Skeletal muscle satellite cell (primary cell): ENCODE results near the gene ZBTB16.

ENCODE experiments used
- H3K27me3 ChIP-seq: 2 replicates; pipeline ENCODE4 v1.7.0; 2013; ENCODE audit warnings: low read length; ENCODE audit not compliant: control insufficient read depth, insufficient read depth
- H3K36me3 ChIP-seq: 2 replicates; pipeline ENCODE4 v1.7.0; 2013; ENCODE audit warnings: mild to moderate bottlenecking, control low read depth, low read length; ENCODE audit not compliant: insufficient read depth
- H3K4me1 ChIP-seq: 2 replicates; pipeline ENCODE4 v1.7.0; 2013; ENCODE audit warnings: low read length; ENCODE audit not compliant: control insufficient read depth, insufficient read depth
- H3K4me2 ChIP-seq: 2 replicates; pipeline ENCODE4 v1.7.0; 2013; ENCODE audit warnings: mild to moderate bottlenecking, low read length
- H3K4me3 ChIP-seq: 2 replicates; pipeline ENCODE4 v1.7.0; 2013; ENCODE audit warnings: low read length
- H3K9ac ChIP-seq: 2 replicates; pipeline ENCODE4 v1.7.0; 2013; ENCODE audit warnings: mild to moderate bottlenecking, low read depth, low read length, moderate library complexity
- H3K9me3 ChIP-seq: replicated peaks from 2 replicates; pipeline ENCODE4 v1.7.0; 2013; ENCODE audit warnings: mild to moderate bottlenecking, control low read depth, low read length

Gene ZBTB16

DNA sequence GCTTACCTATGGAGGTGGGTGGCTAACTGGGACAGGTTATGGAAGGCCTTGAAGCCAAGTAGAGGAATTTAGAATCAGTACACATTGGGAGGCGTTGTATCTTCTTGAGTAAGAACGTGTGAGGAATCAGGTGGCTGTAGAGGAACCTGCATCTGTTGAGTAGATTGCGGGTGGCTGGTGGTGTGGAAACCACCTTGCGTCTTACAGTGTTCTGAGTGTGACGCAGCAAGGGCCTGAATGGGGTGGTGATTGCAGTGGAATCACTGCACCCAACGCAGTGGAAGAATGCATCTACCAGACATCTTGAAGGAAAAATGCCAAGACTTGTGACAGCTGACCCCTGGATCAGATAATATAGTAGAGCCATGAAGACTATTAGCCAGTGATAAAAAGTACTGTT is 125.9 kb downstream of the ZBTB16 start:
- Histone ChIP-seq H3K9me3 (no peaks in the 10 kb centered on the region), H3K9ac (no peak overlapping the region), H3K27me3 (no peaks in the 10 kb centered on the region), H3K4me3 (no peak overlapping the region), H3K4me1 (peaks cover 15% of the 10 kb centered on the region), H3K4me2 (no peak overlapping the region), H3K36me3 (peaks cover 54% of the 10 kb centered on the region)

DNA sequence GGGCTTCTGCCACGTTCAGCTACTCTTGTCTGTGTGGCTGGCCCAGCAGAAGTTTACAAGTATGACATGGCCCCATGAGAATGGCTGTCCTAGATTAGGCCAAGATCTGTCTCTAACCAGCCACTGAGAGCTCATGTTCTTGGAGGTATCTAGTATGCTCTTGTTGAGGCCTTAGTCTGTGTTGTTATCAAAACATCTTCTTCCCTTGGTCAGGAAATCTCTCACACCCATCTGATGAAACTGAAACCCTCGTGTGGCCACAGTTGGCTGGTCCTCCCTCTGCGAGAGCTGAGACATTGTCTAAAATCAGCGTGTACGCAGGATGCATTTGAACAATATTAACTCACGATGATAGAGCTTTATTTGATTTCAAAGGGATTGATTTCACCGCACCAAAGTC is 127.7 kb downstream of the ZBTB16 start:
- peaks cover 63% of the 10 kb centered on the region for H3K36me3 ChIP-seq
- H3K4me2 ChIP-seq, result no peak overlapping the region
- no peaks in the 10 kb centered on the region for H3K27me3 ChIP-seq
- H3K9ac ChIP-seq, result no peak overlapping the region
- H3K4me3 ChIP-seq, result no peak overlapping the region
- H3K9me3 ChIP-seq, result no peaks in the 10 kb centered on the region
- no peaks in the 10 kb centered on the region for H3K4me1 ChIP-seq

DNA sequence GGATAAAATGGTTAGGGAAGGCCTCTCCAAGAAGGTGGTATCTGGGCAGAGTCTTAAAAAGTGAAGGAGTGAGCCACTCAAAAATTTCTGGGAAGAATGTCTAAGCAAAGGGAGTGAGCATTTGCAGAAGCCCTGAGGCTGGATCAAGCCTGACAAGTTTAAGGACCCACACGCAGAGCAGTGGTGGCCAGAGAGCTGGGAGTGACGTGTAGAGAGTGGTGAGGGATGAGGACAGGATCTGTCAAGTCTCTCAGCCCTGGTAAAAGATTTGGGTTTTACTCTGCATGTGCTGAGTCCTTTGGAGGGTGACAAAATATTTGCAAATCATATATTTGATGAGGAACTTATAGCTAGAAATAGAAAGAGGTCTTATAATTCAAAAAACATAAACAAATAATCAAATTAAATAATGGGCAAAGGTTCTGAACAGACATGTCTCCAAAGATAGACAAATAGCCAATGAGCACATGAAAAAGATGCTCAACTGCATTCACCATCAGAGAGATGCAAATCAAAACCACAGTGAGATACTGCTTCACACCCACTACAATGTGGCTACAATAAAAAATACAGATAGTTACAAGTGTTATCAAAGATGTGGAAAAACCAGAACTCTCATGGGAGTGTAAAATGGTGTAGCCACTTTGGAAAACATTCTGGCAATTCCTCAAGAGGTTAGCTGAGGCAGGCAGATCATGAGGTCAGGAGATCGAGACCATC is 129.5 kb downstream of the ZBTB16 start:
- Histone ChIP-seq H3K4me2 (no peak overlapping the region), H3K9ac (no peak overlapping the region), H3K4me1 (peaks cover 5% of the 10 kb centered on the region), H3K4me3 (no peak overlapping the region), H3K27me3 (no peaks in the 10 kb centered on the region), H3K36me3 (peaks cover 81% of the 10 kb centered on the region), H3K9me3 (no peaks in the 10 kb centered on the region)

DNA sequence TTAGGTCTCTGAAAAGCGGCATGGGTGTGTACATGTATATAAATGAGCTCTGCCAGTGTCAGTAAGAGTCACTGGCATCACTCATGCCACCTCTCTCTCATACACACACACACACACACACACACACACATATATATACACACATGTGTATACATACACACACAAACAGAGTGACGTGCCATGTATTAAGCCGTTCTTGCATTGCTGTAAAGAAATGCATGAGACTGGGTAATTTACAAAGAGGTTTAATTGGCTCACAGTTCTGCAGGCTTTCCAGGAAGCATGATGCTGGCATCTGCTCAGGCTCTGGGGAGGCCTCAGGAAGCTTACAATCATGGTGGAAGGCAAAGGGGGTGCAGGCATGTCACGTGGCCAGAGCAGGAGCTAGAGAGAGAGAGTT is 131.1 kb downstream of the ZBTB16 start:
- H3K9ac ChIP-seq, result no peak overlapping the region
- H3K9me3 ChIP-seq, result no peaks in the 10 kb centered on the region
- peaks cover 21% of the 10 kb centered on the region for H3K4me1 ChIP-seq
- H3K4me3 ChIP-seq, result no peak overlapping the region
- H3K36me3 ChIP-seq, result peaks cover 80% of the 10 kb centered on the region
- H3K27me3 ChIP-seq, result no peaks in the 10 kb centered on the region
- H3K4me2 ChIP-seq, result no peak overlapping the region

DNA sequence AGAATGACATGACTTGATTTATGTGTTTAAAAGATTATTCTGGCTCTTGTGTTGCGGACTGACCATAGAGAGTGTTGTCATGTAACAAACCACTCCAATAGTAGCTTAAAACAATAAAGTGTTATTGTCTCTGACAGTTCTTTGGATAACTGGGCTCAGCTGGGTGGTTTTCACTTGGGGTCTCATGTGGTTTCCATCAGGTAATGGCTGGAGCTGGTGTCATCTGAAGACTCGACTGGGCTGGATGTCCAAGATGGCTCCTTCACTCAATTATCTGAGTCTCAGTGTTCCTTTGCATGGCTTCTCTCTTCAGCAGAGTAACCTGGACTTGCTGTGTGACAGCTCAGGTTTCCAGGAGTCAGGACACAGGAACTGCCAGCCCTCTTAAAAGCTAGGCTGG is 132.4 kb downstream of the ZBTB16 start:
- H3K4me2 ChIP-seq, result no peak overlapping the region
- H3K36me3 ChIP-seq, result peaks cover 79% of the 10 kb centered on the region
- no peak overlapping the region for H3K4me3 ChIP-seq
- H3K9me3 ChIP-seq, result no peaks in the 10 kb centered on the region
- H3K27me3 ChIP-seq, result no peaks in the 10 kb centered on the region
- H3K4me1 ChIP-seq, result peaks cover 34% of the 10 kb centered on the region
- H3K9ac ChIP-seq, result no peak overlapping the region

DNA sequence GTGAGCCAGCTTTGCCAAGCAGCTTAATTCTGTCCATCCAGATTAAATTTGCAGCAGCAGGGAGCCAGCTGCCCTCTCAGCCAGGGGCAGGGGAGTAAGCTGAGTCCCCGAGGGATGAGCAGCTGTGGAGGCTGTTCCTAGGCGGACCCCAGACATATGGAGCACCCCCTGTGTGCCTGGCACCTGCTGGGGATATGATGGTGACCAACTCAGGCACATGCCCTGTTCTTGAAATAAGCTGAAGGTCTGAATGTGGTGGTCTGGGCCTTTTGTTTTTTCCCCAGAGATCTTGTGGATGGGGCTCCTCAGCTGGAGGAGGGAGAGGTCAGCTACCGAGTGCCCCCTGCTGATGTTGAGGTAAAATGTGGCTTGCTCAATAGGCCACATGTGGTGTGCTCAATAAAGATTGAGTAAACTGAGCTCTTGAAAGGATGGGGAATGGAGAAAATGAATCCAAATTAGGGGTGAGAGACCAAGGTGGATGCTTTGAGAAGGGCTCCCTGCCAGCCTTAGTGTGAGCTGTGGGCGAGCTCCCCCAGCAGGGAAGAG is 133.4 kb downstream of the ZBTB16 start:
- H3K9me3 ChIP-seq, result no peaks in the 10 kb centered on the region
- H3K4me3 ChIP-seq, result no peak overlapping the region
- H3K36me3 ChIP-seq, result peaks cover 70% of the 10 kb centered on the region
- H3K4me2 ChIP-seq, result no peak overlapping the region
- H3K27me3 ChIP-seq, result no peaks in the 10 kb centered on the region
- H3K9ac ChIP-seq, result no peak overlapping the region
- H3K4me1 ChIP-seq, result peaks cover 44% of the 10 kb centered on the region

DNA sequence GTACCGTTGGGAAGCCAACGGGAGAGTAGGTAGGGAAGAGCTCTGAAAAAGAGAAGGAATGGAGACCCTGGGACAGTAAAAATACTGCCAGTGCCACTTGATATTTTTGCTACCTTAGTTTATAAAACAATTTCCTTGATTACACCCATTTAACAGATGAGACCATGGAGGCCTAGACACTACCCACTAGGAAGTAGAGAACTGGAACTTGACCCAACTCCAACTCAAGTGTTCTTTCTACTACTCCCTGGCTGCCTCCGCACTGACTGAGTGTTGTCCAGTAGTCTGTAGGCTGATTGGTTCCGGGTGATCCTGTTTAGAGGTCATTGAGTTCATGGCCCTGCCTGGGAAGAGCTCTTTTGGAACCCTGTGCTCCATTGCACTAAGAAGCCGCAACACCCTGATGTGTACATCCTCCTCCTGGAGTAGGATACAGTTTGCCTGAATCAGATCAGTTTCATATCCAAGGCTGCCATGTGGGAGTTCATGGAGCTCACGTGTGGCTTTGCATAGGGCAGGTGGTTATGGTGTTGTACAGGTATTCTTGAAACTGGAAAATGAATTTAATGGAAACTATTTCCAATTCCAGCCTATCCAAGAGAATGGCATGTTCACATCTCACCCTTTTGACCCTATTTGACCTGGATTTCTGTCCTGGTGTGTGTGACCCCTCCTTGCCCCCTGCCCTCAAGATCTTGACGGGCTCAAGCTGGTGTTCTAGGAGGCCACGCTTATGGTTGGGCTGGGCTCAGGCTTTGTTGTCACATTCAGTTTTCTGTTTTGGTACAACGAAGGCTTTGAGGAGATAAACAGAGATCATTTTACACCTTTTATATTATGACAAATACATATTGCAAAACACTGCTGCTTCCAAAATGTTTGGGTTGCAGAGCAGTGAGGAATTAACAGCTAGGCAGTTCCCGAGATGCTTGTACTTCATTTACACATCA is 134.5 kb downstream of the ZBTB16 start:
- H3K9ac ChIP-seq, result peak overlapping the region; percentile 39
- no peak overlapping the region for H3K4me3 ChIP-seq
- H3K4me1 ChIP-seq, result peaks cover 53% of the 10 kb centered on the region
- H3K36me3 ChIP-seq, result peaks cover 59% of the 10 kb centered on the region
- H3K9me3 ChIP-seq, result no peaks in the 10 kb centered on the region
- no peaks in the 10 kb centered on the region for H3K27me3 ChIP-seq
- H3K4me2 ChIP-seq, result no peak overlapping the region

DNA sequence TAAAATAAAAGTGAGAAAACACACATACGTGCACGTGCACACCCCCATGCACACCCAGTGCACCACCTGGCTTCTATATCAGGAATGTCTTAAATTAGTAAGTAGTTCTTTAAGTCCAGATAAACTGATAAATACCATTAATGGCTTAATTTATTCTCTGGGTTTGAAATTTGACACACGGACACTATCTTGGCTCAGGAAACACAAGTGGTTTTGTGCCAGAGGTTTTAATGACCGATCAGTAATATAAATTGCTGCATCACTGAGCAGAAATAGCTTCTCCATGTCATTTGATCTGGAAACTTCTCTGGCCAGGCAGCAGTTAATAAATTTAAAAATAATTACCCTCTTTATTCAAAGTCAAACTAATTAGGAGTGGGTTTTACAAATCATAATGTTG is 135.2 kb downstream of the ZBTB16 start:
- no peak overlapping the region for H3K4me3 ChIP-seq
- peaks cover 55% of the 10 kb centered on the region for H3K36me3 ChIP-seq
- peaks cover 59% of the 10 kb centered on the region for H3K4me1 ChIP-seq
- H3K9ac ChIP-seq, result peak overlapping the region; percentile 51
- no peaks in the 10 kb centered on the region for H3K9me3 ChIP-seq
- H3K27me3 ChIP-seq, result no peaks in the 10 kb centered on the region
- no peak overlapping the region for H3K4me2 ChIP-seq

DNA sequence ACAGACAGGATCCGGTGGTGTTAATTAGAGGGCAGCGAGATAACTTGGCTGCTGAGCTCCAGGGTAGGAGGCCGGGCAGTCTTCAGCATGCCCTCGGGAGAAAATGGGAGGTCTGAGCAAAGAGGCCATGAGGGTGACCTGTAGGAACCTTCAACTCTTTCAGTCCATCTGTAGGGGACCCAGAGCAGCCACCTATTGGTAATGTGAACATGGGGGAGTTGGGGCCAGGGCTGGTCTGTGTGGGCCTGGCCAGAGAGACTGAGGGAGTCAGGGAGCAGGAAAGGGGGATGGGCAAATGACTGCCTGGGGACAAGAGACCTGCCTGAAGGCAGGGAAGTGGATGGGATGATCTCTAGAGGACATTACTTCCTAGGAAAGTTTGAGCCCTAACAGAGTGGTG is 135.6 kb downstream of the ZBTB16 start:
- H3K27me3 ChIP-seq, result no peaks in the 10 kb centered on the region

DNA sequence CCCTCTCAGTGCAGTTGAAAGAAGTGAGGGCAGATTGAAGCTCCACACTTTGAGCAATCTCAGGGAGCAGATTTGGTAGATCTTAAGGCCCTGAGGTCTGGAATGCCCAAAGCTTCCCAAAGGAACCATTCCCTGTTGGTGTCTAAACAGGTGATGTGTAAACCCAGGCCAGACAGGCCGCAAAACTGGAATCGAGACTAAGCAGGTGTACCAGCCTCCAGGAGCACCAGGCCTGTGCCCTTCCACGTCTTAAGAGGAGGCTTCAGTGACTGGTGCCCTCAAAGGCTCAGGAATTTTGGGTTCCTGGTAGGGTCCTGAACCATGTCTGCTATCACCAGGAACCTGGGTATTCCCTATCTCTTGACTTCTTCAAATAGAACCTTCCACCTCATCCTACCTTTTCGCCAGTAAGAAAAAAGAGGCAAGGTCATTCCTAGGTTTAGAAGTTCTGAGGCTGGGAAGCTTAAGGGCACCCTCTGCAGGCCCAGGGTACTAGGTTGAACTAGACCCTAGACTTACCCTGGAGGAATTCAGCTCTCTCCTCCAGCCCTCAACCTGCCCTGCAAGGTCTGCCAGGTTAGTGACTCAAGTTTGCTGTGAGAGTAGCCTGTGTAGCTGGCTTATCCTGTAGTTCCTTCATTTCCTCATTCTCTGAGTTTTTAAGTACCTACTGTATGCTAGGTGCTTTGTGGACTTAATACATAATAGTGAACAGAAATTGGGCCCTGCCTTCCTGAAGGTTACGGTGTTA is 136.6 kb downstream of the ZBTB16 start:
- Histone ChIP-seq H3K36me3 (peaks cover 42% of the 10 kb centered on the region), H3K4me2 (no peak overlapping the region), H3K4me3 (no peak overlapping the region), H3K9me3 (no peaks in the 10 kb centered on the region), H3K27me3 (no peaks in the 10 kb centered on the region), H3K4me1 (peaks cover 71% of the 10 kb centered on the region), H3K9ac (peak overlapping the region; percentile 74)

More for the DNA sequence above, 135.6 kb downstream of the ZBTB16 start:
- Histone ChIP-seq H3K4me3 (no peak overlapping the region), H3K4me2 (no peak overlapping the region), H3K36me3 (peaks cover 51% of the 10 kb centered on the region), H3K9me3 (no peaks in the 10 kb centered on the region), H3K4me1 (peaks cover 61% of the 10 kb centered on the region), H3K9ac (peak overlapping the region; percentile 51)
